H1 (cell line): ENCODE data around the gene FAM53B. TPM values are rescaled to one million over a fixed set of nuclear protein-coding genes. Genes with fewer than 3 reads are reported as not detected.

Source experiments
- CREB1 ChIP-seq: IDR thresholded peaks from 2 replicates; pipeline ENCODE4 v1.6.1; 2012; ENCODE audit warnings: inconsistent platforms
- KDM1A ChIP-seq: fragments of 200-600, 300-600 bp; sonication (generic); IDR thresholded peaks from 2 replicates; pipeline ENCODE4 v1.7.1; 2016; ENCODE audit warnings: mild to moderate bottlenecking, low read length, borderline replicate concordance
- ZNF274 ChIP-seq: IDR thresholded peaks from 2 replicates; pipeline ENCODE4 v1.7.0; 2012; ENCODE audit warnings: low read length, borderline replicate concordance; ENCODE audit errors: extremely low read depth
- polyA plus RNA-seq, 7 experiments: library from polyadenylated mRNA; depleted of rRNA in 3 of 7; stranded (reverse) in 5 of 7; unstranded in 2 of 7; fragments of >200 nt in 5 of 7; fragments of 200-250 nt in 2 of 7; gene quantifications; 1 replicate in 5 of 7; 2 replicates in 1 of 7; 4 replicates in 1 of 7; pipeline versions ENCODE4 v1.2.1 to v1.2.3, GENCODE V29; 2011 to 2013; ENCODE audit warnings: missing spikeins in 2 of 7, mixed read lengths in 2 of 7
- total RNA-seq: library from RNA; stranded (reverse); fragmentation: NEBNext Ultra II Directional; extraction: Animal tissue kit (Norgen Biotek cat#: 25700); gene quantifications from 2 replicates; pipeline ENCODE4 v1.2.1, GENCODE V29; 2021

Gene FAM53B
- total and polyA plus RNA-seq, 2 of the 8 experiments (the other 6 are each of a cell fraction or from before 2014, with no cell fraction given): 5.3 to 14.4 TPM

- TF ChIP-seq ZNF274 (no peak), CREB1 (no peak), KDM1A (no peak)
These were observed 15.1 kb downstream of the FAM53B start (continued) for GRCh38 chr10:124728830-124729661.
